Activated CD4-positive, alpha-beta T cell treated with anti-CD3 and anti-CD28 coated beads, Interleukin-2, amount 50 U/mL, for 1 hour (primary cell): Measurements from ENCODE around the gene PLXNC1.

Experiments
- DNase-seq: peaks from one replicate; pipeline ENCODE4 v3.0.0-alpha.2; 2020

The PLXNC1 gene

GRCh38 chr12:94165138-94165537, 16.8 kb downstream of the PLXNC1 start:
- DNase-seq = no peak

DNA sequence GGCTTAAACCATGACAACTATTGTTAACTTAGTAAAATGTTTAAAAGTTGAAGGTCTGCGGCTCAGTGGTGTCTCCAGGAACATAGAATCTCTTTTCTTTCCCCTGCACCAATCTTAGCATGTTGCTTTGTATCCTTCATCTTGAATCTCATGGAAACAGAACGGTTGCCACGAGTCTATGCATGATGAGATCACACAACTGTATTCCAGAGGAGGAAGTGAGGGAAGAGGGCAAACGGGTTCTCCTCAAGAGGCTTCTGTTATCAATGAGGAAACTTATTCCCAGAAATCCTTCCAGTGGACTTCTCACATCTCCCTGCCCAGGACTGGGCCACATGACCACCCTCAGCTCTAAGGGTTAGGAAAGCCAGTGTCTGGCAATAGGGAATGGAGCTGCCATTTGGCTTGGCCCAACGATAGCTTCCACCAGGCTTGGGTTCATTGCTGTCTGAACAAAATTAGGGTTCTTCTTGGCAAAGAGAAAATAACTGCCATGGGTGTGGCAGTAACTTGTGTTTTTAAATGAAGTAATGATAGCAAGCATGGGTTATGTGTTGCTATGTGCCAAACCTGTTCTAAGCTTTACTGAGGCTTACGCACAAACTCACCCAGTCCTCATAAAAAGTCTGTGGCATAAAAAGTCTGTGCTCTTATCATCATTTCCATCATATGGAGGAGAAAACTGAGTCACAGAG, 17.4 kb downstream of the PLXNC1 start:
- no peak for DNase-seq

- no peak for DNase-seq
These were observed 18.8 kb downstream of the PLXNC1 start for GRCh38 chr12:94167071-94167755.

DNA sequence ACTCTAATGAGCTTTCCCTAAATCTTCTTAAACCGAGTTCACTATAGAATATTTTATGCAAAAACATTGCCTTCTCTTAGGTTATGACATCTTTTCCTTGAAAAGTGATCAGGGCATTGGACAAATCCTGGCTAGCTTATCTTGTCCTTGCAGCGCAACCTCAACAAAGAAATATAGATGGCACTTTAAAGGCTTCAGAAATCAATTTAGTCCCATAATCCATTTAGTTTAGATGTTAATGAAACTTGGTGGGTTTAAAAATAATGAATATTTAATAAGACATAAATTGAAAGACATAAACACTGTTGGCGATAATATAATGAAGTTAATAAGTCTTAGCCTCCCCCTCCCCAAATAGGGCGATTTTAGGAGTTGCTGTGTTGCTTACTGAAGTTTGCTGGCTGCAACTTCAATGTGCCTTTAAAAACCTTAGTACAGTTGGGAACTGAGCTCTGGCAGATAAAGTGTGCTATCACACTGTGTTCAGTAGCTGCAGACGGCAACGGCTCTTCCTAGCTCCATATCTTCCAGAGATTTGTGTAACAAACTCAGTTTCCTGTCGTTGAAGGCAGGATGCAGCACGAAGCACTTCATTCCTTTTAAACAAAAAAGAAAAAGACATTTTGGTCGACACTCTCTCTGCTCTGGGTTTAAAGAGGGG, 19.5 kb downstream of the PLXNC1 start:
- DNase-seq = no peak

GRCh38 chr12:94169495-94169894, 21.1 kb downstream of the PLXNC1 start:
- DNase-seq = no peak

DNA sequence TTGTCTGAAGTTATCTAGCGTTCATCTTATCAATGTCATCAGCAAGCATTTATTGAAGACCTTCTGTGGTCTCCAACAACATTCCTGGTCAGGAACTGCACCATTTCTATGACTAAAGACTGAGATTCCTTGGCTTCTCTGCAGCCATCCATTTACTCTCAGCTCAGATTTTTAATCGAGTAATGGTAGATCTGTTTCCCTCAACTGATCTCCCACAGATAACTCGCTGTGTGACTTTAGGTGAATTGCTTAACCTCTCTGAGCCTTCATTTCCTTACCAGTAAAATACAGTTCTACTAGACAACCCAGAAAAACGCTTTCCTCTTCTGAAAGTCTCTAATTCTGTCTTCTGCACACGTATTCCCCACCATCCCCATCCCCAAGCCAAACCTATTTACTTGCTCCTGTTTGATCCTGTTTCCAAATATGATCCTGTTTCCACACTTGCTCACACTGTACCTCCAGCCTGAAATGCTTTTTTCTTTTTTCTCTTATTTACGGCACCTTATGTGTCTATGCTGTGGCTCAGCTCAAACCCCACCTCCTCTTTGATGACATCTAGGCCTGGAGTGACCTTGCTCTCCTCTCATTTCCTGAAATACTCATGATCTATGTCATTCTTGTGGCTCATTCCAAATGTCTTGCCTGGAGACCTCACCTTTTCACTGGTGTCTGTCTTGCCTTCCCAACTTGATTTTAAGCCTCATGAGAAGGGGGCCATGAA, 21.8 kb downstream of the PLXNC1 start:
- no peak for DNase-seq

DNA sequence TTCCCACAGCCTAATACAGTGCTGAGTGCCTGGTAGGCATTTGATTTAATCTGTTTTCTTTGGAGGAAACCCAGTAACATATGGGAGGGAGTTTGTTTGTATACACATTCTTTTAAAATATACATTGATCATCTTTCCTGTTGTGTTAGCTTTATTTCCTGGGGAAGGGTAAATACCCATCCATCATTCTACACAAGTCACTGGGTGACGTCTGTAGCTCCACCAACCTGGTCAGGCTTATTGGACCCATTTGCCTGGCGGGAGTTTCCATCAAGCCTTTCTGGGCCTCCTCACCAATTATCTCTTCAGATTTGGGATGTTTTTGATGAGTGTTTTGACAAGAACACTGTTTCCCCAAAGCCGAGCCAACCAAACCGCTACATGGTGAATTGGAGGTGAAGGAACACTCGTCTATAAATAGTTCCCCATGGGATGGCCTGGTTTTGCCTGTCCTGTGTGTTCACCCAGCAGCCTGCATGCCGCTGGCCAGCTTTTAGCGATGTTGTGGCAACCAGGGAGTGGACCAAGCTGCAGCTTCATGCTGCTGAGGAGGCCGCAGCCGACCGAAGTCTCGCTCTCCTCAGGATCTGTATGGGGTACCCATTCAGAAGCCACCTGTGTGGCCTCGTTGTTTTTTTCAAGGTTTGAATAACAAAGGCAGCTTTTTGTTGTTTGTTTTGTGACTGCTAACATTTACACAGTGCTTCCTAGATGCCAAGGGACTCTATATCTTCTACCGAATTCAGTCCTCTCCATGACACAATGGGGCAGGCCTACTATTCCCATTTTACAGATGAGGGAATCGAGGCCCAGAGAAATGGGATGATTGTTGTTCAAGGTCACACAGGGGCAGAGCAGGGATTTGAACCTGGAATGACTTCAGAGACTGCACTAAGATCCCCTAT, 22.6 kb downstream of the PLXNC1 start:
- no peak for DNase-seq

GRCh38 chr12:94171595-94171930, 23.2 kb downstream of the PLXNC1 start:
- DNase-seq = no peak

DNA sequence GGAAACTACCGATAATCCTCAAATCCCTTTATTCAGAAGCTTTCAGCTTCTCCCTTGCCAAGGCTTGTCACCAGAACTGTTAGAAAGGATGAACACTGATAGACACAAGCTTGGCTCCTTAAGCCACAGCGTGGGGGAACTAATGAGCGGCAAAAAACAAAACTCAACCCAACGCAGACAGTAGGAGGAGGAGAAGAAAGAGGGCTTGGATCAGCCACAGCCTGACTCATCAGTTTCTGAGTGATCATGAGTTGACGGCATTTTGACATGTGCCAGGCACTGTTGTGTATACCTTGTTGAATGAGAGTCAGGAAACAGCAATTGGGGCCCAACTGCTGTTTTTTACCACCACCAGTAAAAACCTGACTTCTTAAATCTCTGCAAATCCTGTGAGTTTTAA, 23.7 kb downstream of the PLXNC1 start:
- no peak for DNase-seq

GRCh38 chr12:94172973-94173372, 24.6 kb downstream of the PLXNC1 start:
- DNase-seq = no peak

DNA sequence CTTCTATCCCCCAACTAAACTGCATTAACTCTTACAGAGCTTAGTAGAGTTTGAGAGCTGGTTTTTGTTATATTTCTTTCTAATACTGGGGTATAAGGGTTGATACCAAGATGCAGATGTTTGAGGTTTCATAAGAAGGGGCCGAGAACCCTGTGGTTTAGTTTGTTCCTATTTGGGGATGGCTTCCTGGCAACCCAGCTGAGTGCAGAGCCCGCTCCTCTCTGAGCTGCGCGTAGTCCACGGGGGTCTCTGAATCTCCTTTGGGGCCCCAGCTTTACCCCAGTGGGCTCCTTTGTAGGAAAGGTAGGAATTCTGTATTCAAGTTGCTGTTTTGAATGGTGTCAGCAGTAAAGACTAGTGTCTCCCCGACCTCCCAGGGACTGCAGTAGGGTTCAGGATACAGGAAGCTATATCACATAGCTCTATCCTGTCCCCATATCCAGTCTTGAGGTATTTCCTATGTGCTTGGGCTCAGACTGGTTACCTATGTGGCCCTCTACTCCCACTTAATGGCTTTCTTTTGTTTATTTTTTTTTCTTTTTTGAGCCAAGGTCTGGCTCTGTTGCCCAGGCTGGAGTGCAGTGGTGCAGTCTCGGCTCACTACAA, 25.4 kb downstream of the PLXNC1 start:
- DNase-seq = no peak

- DNase-seq = no peak
These were observed 26.2 kb downstream of the PLXNC1 start for GRCh38 chr12:94174576-94174975.

DNA sequence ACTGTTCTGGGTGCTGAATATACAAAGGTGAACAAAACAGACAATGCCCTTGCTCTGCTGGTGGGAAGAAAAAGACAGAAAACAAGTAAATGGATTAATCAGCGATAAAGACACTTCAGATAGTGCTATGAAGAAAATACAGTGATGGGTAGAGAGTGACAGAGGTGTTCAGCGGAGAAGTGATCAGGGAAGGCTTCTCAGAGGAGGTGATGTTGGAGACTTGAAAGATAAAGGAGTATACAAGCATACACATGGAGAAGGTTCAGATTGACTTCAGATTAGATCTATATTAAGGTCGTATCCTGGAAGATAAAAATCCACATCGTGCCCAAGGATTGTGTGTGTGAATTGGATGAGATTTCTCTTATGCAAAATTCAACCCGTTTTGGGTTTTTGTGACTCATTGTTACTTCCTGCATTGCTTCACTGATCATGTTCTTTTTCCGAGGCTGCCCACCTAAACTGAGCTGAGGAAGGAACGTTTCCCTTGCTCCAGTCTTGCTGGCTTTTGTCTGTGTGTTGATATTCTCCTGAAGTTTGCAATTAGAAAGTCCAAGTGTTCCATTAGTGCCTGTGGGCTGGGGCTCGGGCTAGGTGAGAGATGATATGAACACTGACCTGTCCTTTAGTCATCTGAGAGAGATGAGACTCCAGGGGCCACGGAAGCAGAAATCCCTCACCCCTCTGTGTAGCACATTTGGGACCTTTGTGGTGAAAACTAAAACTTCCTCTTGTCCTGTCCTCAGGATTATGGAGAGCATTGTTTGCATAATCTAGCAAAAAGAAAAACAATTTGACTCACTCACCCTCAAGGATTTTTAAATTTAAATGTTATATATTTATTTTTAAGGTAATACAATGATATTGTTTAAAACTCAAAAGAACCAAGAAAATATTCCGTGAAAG, 27.6 kb downstream of the PLXNC1 start:
- no peak for DNase-seq

GRCh38 chr12:94178054-94178453, 29.7 kb downstream of the PLXNC1 start:
- DNase-seq = no peak

- DNase-seq = no peak
These were observed 30.5 kb downstream of the PLXNC1 start for GRCh38 chr12:94178882-94179281.

DNA sequence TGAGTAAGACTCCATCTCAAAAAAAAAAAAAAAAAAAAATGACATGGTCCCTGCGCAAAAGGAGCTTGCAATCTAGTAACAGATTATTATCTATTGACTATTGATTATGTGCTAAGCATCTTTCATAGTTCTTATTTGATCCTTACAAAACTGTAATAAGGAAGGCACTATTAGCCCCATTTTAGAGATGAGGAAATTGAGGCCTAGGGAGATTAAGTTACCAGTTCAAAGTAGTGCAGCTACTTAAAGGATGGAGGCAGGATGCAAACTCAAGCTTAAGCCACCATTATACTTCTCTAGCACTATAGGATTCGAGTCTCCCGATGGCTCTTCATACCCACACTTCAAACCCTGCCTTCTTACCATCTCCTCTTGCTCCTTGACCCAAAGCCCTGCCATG, 31.3 kb downstream of the PLXNC1 start:
- no peak for DNase-seq

DNA sequence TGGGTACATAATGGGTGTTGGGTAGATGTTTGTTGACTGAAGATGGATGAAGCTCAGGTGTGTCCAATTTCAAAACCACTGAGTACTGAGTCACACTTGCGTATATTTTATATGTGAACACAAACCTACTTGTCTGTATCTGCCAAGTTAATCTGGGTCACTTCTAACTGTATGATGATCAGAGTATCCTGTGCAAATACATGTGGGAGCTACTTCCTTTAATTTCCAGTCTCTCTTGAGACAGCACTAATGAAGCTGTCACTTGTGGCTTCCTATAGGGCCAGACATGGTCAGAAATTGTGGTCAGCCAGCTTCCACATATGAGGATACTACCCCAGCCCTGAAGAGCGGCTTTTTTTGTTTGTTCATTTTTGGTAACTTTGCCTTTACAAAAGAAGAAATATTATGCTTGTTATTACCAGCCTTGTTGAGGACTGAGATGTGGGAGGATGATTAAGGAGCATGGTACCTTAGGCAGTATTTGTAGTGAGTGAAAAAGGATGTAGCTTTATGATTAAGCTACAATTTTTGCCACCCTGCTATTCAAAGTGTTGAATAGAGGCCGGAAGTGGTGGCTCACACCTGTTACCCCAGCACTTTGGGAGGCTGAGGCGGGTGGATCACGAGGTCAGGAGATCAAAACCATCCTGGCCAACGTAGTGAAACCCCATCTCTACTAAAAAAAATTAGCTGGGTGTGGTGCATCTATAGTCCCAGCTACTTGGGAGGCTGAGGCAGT, 32.4 kb downstream of the PLXNC1 start:
- no peak for DNase-seq

DNA sequence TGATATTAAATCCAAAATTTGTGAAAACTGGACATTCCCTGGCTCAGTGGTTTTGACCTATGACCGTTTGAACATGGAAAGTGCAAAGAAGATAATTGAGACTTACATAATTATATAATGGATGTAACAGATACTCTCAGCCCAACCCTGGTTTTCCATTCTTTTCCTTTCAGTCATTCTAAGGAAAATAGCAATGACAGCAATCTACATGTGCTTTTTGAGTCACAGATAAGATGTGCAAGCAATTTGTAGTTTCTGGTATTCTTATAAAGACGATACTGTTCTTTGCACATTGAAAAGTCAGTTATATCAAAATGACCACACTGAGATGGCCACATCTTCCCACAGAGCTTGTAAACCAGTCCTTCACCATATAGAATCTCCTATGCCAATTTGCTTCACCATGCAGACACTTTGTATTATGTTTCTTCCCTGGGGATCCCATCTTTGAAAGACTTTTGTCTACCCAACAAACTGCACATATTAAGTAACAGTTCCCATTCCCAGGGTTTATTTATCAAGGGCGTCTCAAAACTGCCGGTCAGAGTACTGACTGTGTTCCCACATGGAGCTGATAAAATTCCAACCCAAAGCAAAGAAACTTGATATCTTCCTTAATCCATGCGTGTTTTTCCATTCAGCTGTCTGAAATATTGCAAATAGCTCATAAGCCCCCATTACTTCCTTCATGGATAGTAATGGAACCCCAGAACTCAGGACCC, 34.8 kb downstream of the PLXNC1 start:
- DNase-seq = no peak

DNA sequence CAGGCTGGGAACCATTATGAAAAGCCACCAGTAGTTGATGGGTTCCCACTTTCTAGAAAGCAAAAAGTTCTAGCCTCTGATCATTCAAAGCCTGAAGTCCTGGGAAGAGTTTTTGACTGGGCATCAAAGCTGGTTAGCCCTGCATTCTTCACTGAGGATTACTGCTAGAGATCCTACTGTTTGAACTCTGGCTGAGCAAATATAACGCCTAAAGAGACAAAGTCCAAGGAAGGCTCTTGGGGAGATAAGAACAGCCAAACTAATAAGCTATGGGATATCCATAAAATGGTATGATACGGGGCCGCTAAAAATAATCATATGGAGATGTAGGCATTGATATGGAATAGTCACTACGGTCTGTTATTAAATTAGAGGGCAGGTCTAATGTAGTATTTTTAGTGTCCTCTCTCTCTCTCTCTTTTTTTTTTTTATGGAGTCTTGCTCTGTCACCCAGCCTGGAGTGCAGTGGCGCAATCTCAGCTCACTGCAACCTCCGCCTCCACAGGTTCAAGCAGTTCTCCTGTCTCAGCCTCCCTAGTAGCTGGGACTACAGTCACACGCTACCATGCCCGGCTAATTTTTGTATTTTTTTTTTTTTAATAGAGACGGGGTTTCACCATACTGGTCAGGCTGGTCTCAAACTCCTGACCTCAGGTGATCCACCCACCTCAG, 35.5 kb downstream of the PLXNC1 start:
- DNase-seq = no peak
